Measurements from ENCODE around the gene INF2.

The INF2 gene

GRCh38 chr14:104701383-104702076 is 12.1 kb downstream of the INF2 start:
- DNase-seq (ENCODE audit: low read depth in 2 of 3, low spot score in 1 of 3): no peak

GRCh38 chr14:104702106-104702505 is 12.7 kb downstream of the INF2 start:
- no peak for DNase-seq (ENCODE audit: low read depth in 2 of 3, low spot score in 1 of 3)

GRCh38 chr14:104702673-104703072 is 13.3 kb downstream of the INF2 start:
- DNase-seq (ENCODE audit: low read depth in 2 of 3, low spot score in 1 of 3): no peak

GRCh38 chr14:104703269-104703668 is 13.9 kb downstream of the INF2 start:
- DNase-seq (ENCODE audit: low read depth in 2 of 3, low spot score in 1 of 3): no peak

- no peak for DNase-seq (ENCODE audit: low read depth in 2 of 3, low spot score in 1 of 3)
Measured at GRCh38 chr14:104704252-104704651, 14.8 kb downstream of the INF2 start.

- no peak for DNase-seq (ENCODE audit: low read depth in 2 of 3, low spot score in 1 of 3)
Measured at GRCh38 chr14:104705340-104706047, 16.1 kb downstream of the INF2 start.

- DNase-seq (ENCODE audit: low read depth in 2 of 3, low spot score in 1 of 3): no peak
Measured at GRCh38 chr14:104706733-104707607, 17.6 kb downstream of the INF2 start.

DNA sequence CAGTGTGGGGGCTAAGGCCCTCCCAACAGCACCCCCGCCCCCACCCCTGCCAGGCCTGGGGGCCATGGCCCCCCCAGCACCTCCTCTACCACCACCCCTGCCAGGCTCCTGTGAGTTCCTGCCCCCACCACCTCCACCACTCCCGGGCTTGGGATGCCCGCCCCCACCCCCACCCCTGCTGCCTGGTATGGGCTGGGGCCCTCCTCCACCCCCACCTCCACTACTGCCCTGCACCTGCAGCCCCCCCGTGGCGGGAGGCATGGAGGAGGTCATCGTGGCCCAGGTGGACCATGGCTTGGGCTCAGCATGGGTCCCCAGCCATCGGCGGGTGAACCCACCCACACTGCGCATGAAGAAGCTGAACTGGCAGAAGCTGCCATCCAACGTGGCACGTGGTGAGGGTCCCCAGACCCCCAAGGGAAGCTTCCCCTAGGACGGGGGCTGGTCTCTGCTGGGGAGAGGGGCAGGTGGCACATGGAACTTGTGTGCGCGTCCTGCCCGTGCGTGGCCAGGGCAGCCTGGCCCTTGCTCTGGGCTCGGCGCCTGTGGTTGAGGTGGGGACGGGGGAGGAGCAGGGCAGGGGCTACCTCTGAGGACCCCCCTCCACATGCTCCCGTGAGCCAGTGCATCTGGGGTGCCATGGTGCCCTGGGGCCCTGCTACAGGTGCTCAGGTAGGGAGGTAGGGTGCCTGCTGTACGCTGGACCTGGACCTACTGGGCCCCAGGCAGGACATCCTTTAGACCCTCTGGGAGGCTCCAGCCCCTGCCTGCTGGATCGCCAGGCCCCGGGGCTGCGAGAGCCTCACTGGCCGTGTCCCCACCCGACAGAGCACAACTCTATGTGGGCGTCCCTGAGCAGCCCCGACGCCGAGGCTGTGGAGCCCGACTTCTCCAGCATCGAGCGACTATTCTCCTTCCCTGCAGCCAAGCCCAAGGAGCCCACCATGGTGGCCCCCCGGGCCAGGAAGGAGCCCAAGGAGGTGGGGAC is 18.5 kb downstream of the INF2 start:
- DNase-seq (ENCODE audit: low read depth in 2 of 3, low spot score in 1 of 3): no peak

GRCh38 chr14:104708606-104709268 is 19.3 kb downstream of the INF2 start:
- peak; percentile 57 to 72 (median 62) for DNase-seq (ENCODE audit: low read depth in 2 of 3, low spot score in 1 of 3)

DNA sequence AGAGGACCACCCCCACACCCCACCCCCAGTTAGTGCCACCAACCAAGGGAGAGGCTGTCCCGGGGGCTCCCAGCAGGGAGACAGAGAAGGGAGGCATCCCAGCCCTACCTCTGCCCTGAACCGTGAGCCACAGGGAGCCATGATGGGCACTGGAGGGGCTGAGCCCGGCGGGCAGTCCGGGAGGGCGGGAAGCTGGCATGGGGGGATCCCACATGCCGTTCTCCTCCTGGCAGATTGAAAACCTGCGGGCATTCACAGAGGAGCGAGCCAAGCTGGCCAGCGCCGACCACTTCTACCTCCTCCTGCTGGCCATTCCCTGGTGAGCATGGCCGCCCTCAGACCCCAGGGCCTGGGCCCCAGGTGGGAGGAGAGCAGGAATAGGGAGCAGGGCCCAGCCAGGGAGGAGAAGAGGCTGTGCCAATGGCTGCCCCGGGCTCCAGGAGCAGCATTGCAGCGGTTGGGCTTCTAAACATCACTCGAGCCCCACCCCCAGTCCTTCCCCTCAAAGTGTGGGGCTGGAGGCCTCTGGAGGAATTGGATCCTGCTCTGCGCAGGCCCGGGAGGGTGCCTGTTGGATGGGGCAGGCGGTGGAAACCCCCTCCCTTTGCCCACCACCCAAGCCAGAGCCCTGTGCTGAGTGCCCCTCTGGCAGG is 20.1 kb downstream of the INF2 start:
- no peak for DNase-seq (ENCODE audit: low read depth in 2 of 3, low spot score in 1 of 3)

- no peak for DNase-seq (ENCODE audit: low read depth in 2 of 3, low spot score in 1 of 3)
Measured at GRCh38 chr14:104710071-104710735, 20.8 kb downstream of the INF2 start.

DNA sequence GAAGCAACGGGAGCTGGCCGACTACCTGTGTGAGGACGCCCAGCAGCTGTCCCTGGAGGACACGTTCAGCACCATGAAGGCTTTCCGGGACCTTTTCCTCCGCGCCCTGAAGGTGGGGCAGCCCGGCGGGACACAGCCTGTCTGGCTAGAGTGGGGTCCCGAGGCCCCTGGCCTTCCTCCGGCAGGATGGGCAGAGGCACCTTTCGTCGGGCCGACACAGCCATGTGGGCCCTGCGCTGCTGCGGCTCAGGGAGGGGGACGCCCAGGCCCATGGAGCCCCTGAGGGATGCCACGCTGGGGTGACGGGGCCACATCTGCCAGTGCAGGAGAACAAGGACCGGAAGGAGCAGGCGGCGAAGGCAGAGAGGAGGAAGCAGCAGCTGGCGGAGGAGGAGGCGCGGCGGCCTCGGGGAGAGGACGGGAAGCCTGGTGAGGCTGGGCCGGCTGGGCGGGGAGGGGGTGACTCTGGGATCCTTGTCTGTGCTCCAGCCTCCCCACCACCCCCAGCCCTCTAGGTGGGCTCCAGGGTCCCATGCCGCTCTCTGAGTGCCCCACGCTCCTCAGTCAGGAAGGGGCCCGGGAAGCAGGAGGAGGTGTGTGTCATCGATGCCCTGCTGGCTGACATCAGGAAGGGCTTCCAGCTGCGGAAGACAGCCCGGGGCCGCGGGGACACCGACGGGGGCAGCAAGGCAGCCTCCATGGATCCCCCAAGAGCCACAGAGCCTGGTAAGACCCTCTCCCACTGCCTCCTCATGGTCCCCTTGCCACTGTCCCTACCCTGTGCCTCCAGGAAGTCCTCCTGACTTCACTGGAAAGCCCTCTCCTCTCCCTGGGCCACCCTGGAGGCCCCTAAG is 23.7 kb downstream of the INF2 start:
- DNase-seq (ENCODE audit: low read depth in 2 of 3, low spot score in 1 of 3): no peak

GRCh38 chr14:104714066-104714465 is 24.6 kb downstream of the INF2 start:
- no peak for DNase-seq (ENCODE audit: low read depth in 2 of 3, low spot score in 1 of 3)

DNA sequence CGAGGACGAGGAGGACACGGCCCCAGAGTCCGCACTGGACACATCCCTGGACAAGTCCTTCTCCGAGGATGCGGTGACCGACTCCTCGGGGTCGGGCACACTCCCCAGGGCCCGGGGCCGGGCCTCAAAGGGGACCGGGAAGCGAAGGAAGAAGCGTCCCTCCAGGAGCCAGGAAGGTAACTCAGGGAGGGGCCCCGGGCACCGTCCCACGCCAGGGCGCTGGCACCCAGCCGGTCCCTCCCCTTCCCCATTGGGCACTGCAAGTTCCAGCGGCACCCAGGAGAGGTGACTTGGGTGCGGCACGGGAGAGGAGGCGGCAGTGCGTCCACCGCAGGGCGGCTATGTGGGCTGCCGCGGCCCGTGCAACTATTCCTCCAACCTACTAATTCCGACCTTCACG is 25.3 kb downstream of the INF2 start:
- DNase-seq (ENCODE audit: low read depth in 2 of 3, low spot score in 1 of 3): no peak

GRCh38 chr14:104715416-104715815 is 26.0 kb downstream of the INF2 start:
- no peak for DNase-seq (ENCODE audit: low read depth in 2 of 3, low spot score in 1 of 3)

GRCh38 chr14:104715871-104716270 is 26.5 kb downstream of the INF2 start:
- DNase-seq (ENCODE audit: low read depth in 2 of 3, low spot score in 1 of 3): no peak

GRCh38 chr14:104717137-104717536 is 27.7 kb downstream of the INF2 start:
- DNase-seq (ENCODE audit: low read depth in 2 of 3, low spot score in 1 of 3): no peak

DNA sequence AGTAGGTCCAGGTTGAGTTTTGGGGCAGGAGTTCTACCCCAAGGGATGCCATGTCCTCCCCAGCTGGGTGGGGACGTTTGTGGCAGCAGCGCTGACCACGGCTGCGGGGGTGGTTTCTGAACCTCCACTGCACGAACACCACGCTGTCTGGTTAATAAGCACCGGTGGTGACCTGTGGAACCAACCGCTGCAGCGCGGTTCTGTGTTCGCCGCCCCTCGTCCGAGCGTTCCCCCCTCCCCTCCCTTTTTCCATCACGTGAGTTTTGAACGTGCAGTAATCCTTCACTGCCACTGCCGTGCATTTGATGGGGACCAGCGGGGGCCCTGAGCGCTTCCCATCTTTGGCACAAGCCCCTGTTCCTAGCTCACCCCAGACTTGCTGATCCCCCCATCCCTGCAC is 28.2 kb downstream of the INF2 start:
- no peak for DNase-seq (ENCODE audit: low read depth in 2 of 3, low spot score in 1 of 3)
